K562 (cell line): ENCODE data around the gene TBATA. TPM values are rescaled to one million over a fixed set of nuclear protein-coding genes. Genes with fewer than 3 reads are reported as not detected.

ENCODE experiments used
- ATAC-seq: fragments of 200-7000 bp; cut with Tn5 transposase; 3 replicates; pipeline ENCODE4 v1.9.1; 2020; ENCODE audit warnings: moderate library complexity
- BruUV-seq: library from RNA; stranded (reverse); fragments of 400-500 nt; replicated peaks from 2 replicates; lab custom pipeline; 2021; lab: Mats Ljungman, UMichigan
- CTCF ChIA-PET: fragments of 300-600 bp; formaldehyde crosslinking; extraction: SDS; loops from one replicate; lab custom pipeline; 2021; ENCODE audit warnings: low intra/inter-chr PET ratio; lab: Yijun Ruan, JAX
- POLR2A ChIA-PET: fragments of 300-600, 350-650 bp; sonication (Branson Sonifier 250); formaldehyde crosslinking; extraction: SDS; loops from one replicate; lab custom pipeline; 2021; ENCODE audit warnings: antibody characterized with exemption, inconsistent platforms; lab: Yijun Ruan, JAX
- DNase-seq, 4 experiments: peaks; one replicate each; pipeline versions ENCODE4 v3.0.0 to v3.0.0-alpha.2; 2011 to 2018; ENCODE audit warnings: low spot score in 3 of 4, mixed read lengths in 3 of 4; ENCODE audit errors: extremely low read depth in 1 of 4
- FAIRE-seq: peaks from 2 replicates; lab custom pipeline; 2011; peaks lifted over from hg19 to GRCh38; lab: Jason Lieb, UNC
- H2AFZ ChIP-seq: 2 replicates; pipeline ENCODE4 v1.6.0; 2011; ENCODE audit warnings: low read depth, low read length, control low read depth, inconsistent platforms
- H3K27ac ChIP-seq: fragments of 200-600 bp; 3 replicates; pipeline ENCODE4 v1.8.0; 2011; ENCODE audit warnings: low read depth, mild to moderate bottlenecking, control low read depth, inconsistent platforms, low read length, moderate library complexity, mixed read lengths; ENCODE audit errors: extremely low read depth
- H3K27me3 ChIP-seq, 2 experiments: fragments of 300-600 bp in 1 of 2; 2 replicates in 1 of 2; 3 replicates in 1 of 2; pipeline versions ENCODE4 v1.6.0 to v1.8.0; 2011; ENCODE audit warnings: inconsistent platforms in 2 of 2, low read length in 2 of 2, mild to moderate bottlenecking in 1 of 2, mixed read lengths in 1 of 2, moderate library complexity in 1 of 2; ENCODE audit not compliant: control insufficient read depth in 2 of 2, insufficient read depth in 2 of 2
- H3K36me3 ChIP-seq: fragments of 300-600 bp; 3 replicates; pipeline ENCODE4 v1.8.0; 2011; ENCODE audit warnings: mild to moderate bottlenecking, low read length, inconsistent platforms; ENCODE audit not compliant: control insufficient read depth, insufficient read depth
- H3K4me1 ChIP-seq, 2 experiments: fragments of 200-600 bp in 1 of 2; replicated peaks in 1 of 2; 2 replicates in 1 of 2; 3 replicates in 1 of 2; pipeline versions ENCODE4 v1.5.1 to v1.8.0; 2011; ENCODE audit warnings: inconsistent platforms in 2 of 2, low read length in 2 of 2, mild to moderate bottlenecking in 1 of 2, mixed read lengths in 1 of 2, moderate library complexity in 1 of 2; ENCODE audit not compliant: control insufficient read depth in 2 of 2, insufficient read depth in 2 of 2
- H3K4me2 ChIP-seq: 2 replicates; pipeline ENCODE4 v1.6.1; 2011; ENCODE audit warnings: low read length, control low read depth, inconsistent platforms, mixed read lengths; ENCODE audit not compliant: insufficient read depth
- H3K4me3 ChIP-seq: fragments of 200-600 bp; sonication (generic), shearing (Covaris generic); 2 replicates; pipeline ENCODE4 v1.5.1; 2016; ENCODE audit warnings: control low read depth, inconsistent platforms
- H3K79me2 ChIP-seq: fragments of 200-600 bp; 3 replicates; pipeline ENCODE4 v1.8.0; 2011; ENCODE audit warnings: low read length, inconsistent platforms; ENCODE audit not compliant: control insufficient read depth, insufficient read depth
- H3K9ac ChIP-seq, 2 experiments: 2 replicates each; pipeline versions ENCODE4 v1.6.0 to v1.6.1; 2011; ENCODE audit warnings: low read depth in 2 of 2, low read length in 2 of 2, control low read depth in 1 of 2, inconsistent platforms in 1 of 2, mild to moderate bottlenecking in 1 of 2, mixed read lengths in 1 of 2; ENCODE audit not compliant: insufficient read depth in 1 of 2
- H3K9me1 ChIP-seq: one replicate; pipeline ENCODE4 v1.6.0; 2011; ENCODE audit warnings: inconsistent platforms, mild to moderate bottlenecking, low read length, moderate library complexity; ENCODE audit not compliant: control insufficient read depth, insufficient read depth
- H3K9me3 ChIP-seq: replicated peaks from 2 replicates; pipeline ENCODE4 v1.5.1; 2011; ENCODE audit warnings: low read depth, low read length, inconsistent platforms; ENCODE audit not compliant: control insufficient read depth, insufficient read depth
- H4K20me1 ChIP-seq: replicated peaks from 2 replicates; pipeline ENCODE4 v1.6.1; 2011; ENCODE audit warnings: low read length, inconsistent platforms, mixed read lengths; ENCODE audit not compliant: control insufficient read depth, insufficient read depth
- ATF6 ChIP-seq: sonication (generic); formaldehyde crosslinking; IDR thresholded peaks from 2 replicates; pipeline ENCODE4 v1.4.0; 2020; ENCODE audit warnings: mild to moderate bottlenecking, missing genetic modification reagents
- EHMT2 ChIP-seq: fragments of 450-650 bp; IDR thresholded peaks from 2 replicates; pipeline ENCODE4 v1.6.1; 2018; ENCODE audit warnings: antibody characterized with exemption
- FOXM1 ChIP-seq, 2 experiments: fragments of 450-650 bp in 1 of 2; sonication (generic) in 1 of 2; formaldehyde crosslinking in 1 of 2; IDR thresholded peaks; 2 replicates each; pipeline versions ENCODE4 v1.6.1 to v1.9.0; 2017 to 2022; ENCODE audit warnings: low read depth in 2 of 2, mild to moderate bottlenecking in 2 of 2, missing genetic modification reagents in 1 of 2, moderate library complexity in 1 of 2
- NRF1 ChIP-seq, 2 experiments: fragments of 450-650 bp; IDR thresholded peaks in 1 of 2; conservative IDR thresholded peaks in 1 of 2; 2 replicates each; pipeline ENCODE4 v1.6.1; 2014; ENCODE audit warnings: mild to moderate bottlenecking in 2 of 2
- SIN3B ChIP-seq: fragments of 450-650 bp; IDR thresholded peaks from 2 replicates; pipeline ENCODE4 v1.6.1; 2017; ENCODE audit warnings: low read depth, mild to moderate bottlenecking, moderate library complexity
- WGBS: fragments of 100-300 bp; shearing (Covaris generic); methylation state at CpG from one replicate; pipeline ENCODE4 v1.1.6; 2016; ENCODE audit warnings: low coverage, mixed read lengths; ENCODE audit not compliant: insufficient coverage; ENCODE audit errors: missing lambda C conversion rate; 5-methylcytosine and 5-hydroxymethylcytosine counted together
- in situ Hi-C: fragments of 300-500 bp; cut with MboI; formaldehyde crosslinking; loops from 4 replicates; pipeline ENCODE4 v1.15.0; 2018; ENCODE audit warnings: inconsistent platforms, mixed read lengths
- intact Hi-C: fragments of 100-400 bp; cut with micrococcal nuclease; formaldehyde crosslinking; loops from 2 replicates; pipeline ENCODE4 v1.14.2; 2022
- polyA plus RNA-seq, 8 experiments: library from polyadenylated mRNA; depleted of rRNA in 4 of 8; stranded (reverse) in 5 of 8; unstranded in 3 of 8; fragments of >200 nt; fragmentation: Nextera tagmentation in 2 of 8; fragmentation: Illumina TruSeq in 1 of 8; extraction: Ambion mirVana in 2 of 8; extraction: Trizol in 1 of 8; gene quantifications; 2 replicates each; pipeline versions ENCODE4 v1.2.1 to v1.2.3, GENCODE V29; 2011 to 2014; ENCODE audit warnings: inconsistent platforms in 1 of 8, missing spikeins in 1 of 8
- total RNA-seq, 7 experiments: library from RNA; depleted of rRNA in 6 of 7; stranded (reverse); fragments of >200 nt in 6 of 7; fragmentation: Illumina TruSeq in 2 of 7; extraction: Trizol in 2 of 7; gene quantifications; 2 replicates each; pipeline versions ENCODE4 v1.2.1 to v1.2.3, GENCODE V29; 2011 to 2021; ENCODE audit warnings: low replicate concordance in 1 of 7
- TF ChIP-seq, protein P1 (sequence below): IDR thresholded peaks from 2 replicates; pipeline ENCODE4 v1.6.1; 2012; ENCODE audit warnings: low read depth, low read length, improper control_type of control experiment, borderline replicate concordance

TBATA gene
- total and polyA plus RNA-seq, 9 of the 15 experiments (the other 6 are each of a cell fraction or from before 2014, with no cell fraction given) = not detected

GRCh38 chr10:70726909-70727495, 58.2 kb downstream of the TBATA start:
- Histone ChIP-seq H3K27me3 (no peaks in the 10 kb centered on the region), H3K27ac (no peak overlapping the region), H3K4me1 (peaks cover 0 to 9% of the 10 kb centered on the region in 2 experiments; a peak in 2 of 5 replicates), H3K79me2 (peaks cover 5% of the 10 kb centered on the region; the same call in 2 of the 3 replicates), H3K9me1 (no peaks in the 10 kb centered on the region)
- intact Hi-C loops = no loop called here
- POLR2A ChIA-PET = interaction anchor here (1.0 kb wide), 1 partner anchor 10 kb away, joined by 4 read pairs; no protein-coding TSS in a partner anchor
- WGBS = 81% methylated on average over 10 of the region's 10 CpGs
- TF ChIP-seq FOXM1 (IDR thresholded peaks at IDR 0.05; ENCODE audit: low read depth) (no peak), FOXM1 (CRISPR knock-in tag; IDR thresholded peaks at IDR 0.05; ENCODE audit: low read depth) (no peak), SIN3B (no peak), ATF6 (CRISPR knock-in tag) (no peak), NRF1 (conservative IDR thresholded peaks at IDR 0.05 in 1 of 2, IDR thresholded peaks at IDR 0.05 in 1 of 2) (no peak), EHMT2 (no peak)
- TF ChIP-seq, protein P1, sequence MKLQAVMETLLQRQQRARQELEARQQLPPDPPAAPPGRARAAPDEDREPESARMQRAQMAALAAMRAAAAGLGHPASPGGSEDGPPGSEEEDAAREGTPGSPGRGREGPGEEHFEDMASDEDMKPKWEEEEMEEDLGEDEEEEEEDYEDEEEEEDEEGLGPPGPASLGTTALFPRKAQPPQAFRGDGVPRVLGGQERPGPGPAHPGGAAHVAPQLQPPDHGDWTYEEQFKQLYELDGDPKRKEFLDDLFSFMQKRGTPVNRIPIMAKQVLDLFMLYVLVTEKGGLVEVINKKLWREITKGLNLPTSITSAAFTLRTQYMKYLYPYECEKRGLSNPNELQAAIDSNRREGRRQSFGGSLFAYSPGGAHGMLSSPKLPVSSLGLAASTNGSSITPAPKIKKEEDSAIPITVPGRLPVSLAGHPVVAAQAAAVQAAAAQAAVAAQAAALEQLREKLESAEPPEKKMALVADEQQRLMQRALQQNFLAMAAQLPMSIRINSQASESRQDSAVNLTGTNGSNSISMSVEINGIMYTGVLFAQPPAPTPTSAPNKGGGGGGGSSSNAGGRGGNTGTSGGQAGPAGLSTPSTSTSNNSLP = no peak
- TF ChIP-seq, all 486 proteins: peak for 0
- Histone ChIP-seq H3K4me2 (no peak overlapping the region), H2AFZ (no peak overlapping the region), H4K20me1 (no peaks in the 10 kb centered on the region), H3K9ac (no peak overlapping the region; a peak in 1 of 4 replicates), H3K4me3 (no peak overlapping the region), H3K9me3 (no peaks in the 10 kb centered on the region), H3K36me3 (peaks cover 89% of the 10 kb centered on the region)
- ATAC-seq (no peak), DNase-seq (no peak), FAIRE-seq (no peak)
- in situ Hi-C loops = no loop called here
- CTCF ChIA-PET = no interaction called here
- BruUV-seq = no TSS peak
